DND-41 (cell line): ENCODE data around the gene CACNA1E.

Experiments
- ATAC-seq: fragments of 200-7000 bp; cut with Tn5 transposase; 3 replicates; pipeline ENCODE4 v1.9.1; 2021; ENCODE audit warnings: low read depth; ENCODE audit not compliant: insufficient read depth
- DNase-seq: peaks from one replicate; pipeline ENCODE4 v3.0.0-alpha.2; 2020
- H2AFZ ChIP-seq: 2 replicates; pipeline ENCODE4 v1.6.0; 2012; ENCODE audit warnings: low read depth, low read length
- H3K27ac ChIP-seq: 2 replicates; pipeline ENCODE4 v1.5.1; 2012; ENCODE audit warnings: low read length, inconsistent platforms
- H3K27me3 ChIP-seq: fragments of 200-600 bp; sonication (generic); 2 replicates; pipeline ENCODE4 v1.6.0; 2012; ENCODE audit warnings: low read length, mild to moderate bottlenecking, inconsistent platforms; ENCODE audit not compliant: insufficient read depth, poor library complexity
- H3K36me3 ChIP-seq: 2 replicates; pipeline ENCODE4 v1.5.1; 2012; ENCODE audit warnings: low read length, inconsistent platforms; ENCODE audit not compliant: insufficient read depth
- H3K4me1 ChIP-seq: 2 replicates; pipeline ENCODE4 v1.5.1; 2012; ENCODE audit warnings: mild to moderate bottlenecking, low read length; ENCODE audit not compliant: insufficient read depth
- H3K4me2 ChIP-seq: 2 replicates; pipeline ENCODE4 v1.6.0; 2012; ENCODE audit warnings: mild to moderate bottlenecking, moderate library complexity, low read length, inconsistent platforms; ENCODE audit not compliant: insufficient read depth
- H3K4me3 ChIP-seq, 2 experiments: fragments of 200-600 bp in 1 of 2; shearing (Covaris generic) in 1 of 2; 2 replicates each; pipeline ENCODE4 v1.5.1; 2012 to 2016; ENCODE audit warnings: inconsistent platforms in 2 of 2, low read length in 2 of 2, mild to moderate bottlenecking in 2 of 2, low read depth in 1 of 2, moderate library complexity in 1 of 2
- H3K79me2 ChIP-seq: 2 replicates; pipeline ENCODE4 v1.6.0; 2012; ENCODE audit warnings: low read length, inconsistent platforms; ENCODE audit not compliant: insufficient read depth
- H3K9ac ChIP-seq: 2 replicates; pipeline ENCODE4 v1.6.0; 2012; ENCODE audit warnings: low read depth, mild to moderate bottlenecking, inconsistent platforms, low read length, moderate library complexity
- H3K9me3 ChIP-seq: 2 replicates; pipeline ENCODE4 v1.5.1; 2012; ENCODE audit warnings: low read length, moderate library complexity, mild to moderate bottlenecking, inconsistent platforms; ENCODE audit not compliant: insufficient read depth, severe bottlenecking
- H4K20me1 ChIP-seq: 2 replicates; pipeline ENCODE4 v1.6.0; 2012; ENCODE audit warnings: low read length; ENCODE audit not compliant: insufficient read depth
- EZH2 ChIP-seq: IDR thresholded peaks from 3 replicates; pipeline ENCODE4 v1.6.1; 2012; ENCODE audit warnings: borderline replicate concordance, low read depth, mild to moderate bottlenecking, moderate library complexity, low read length, inconsistent platforms; ENCODE audit not compliant: severe bottlenecking
- TF ChIP-seq, protein P1 (sequence below): IDR thresholded peaks from 2 replicates; pipeline ENCODE4 v1.5.1; 2012; ENCODE audit warnings: borderline replicate concordance, low read length, moderate library complexity, mild to moderate bottlenecking; ENCODE audit not compliant: poor library complexity, severe bottlenecking; ENCODE audit errors: extremely low read depth

CACNA1E gene

DNA sequence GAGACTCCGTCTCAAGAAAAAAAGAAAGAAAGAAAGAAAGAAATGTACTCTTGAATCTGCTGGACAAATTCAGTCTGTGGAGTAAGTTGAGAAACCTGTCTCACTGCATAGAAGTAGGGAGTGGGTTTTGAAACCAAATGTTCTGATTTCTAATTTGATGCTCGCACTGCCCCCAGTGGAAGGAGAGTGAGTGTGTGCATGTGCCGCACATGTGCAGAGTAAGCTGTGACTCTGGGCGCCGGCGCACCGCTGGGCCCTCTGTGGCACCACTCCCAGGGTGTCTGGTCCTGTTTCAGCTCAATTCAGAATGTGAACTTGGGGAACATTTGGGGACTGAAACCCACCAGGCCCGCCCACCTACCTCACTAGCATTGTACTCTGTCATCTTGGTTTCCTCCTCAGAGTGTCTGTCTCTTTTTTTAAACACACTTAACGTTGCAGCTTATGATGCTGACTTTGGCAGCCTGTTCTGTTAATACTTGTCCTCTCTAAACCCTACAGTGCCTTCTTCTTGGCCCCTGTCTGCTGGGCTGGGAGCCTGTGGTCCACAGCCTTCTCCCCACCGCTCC lies 104.6 kb downstream of the CACNA1E start:
- H3K4me3 ChIP-seq = no peak overlapping the region
- H3K36me3 ChIP-seq = no peaks in the 10 kb centered on the region
- ATAC-seq (peak; percentile 58; the same call in 1 of the 3 replicates), DNase-seq (peak; percentile 10)
- no peaks in the 10 kb centered on the region for H3K4me1 ChIP-seq
- no peak overlapping the region for H2AFZ ChIP-seq
- H3K27me3 ChIP-seq = peaks cover 14% of the 10 kb centered on the region
- no peak overlapping the region for H3K4me2 ChIP-seq
- H3K9me3 ChIP-seq = no peaks in the 10 kb centered on the region
- TF ChIP-seq EZH2 = no peak
- TF ChIP-seq, protein P1, sequence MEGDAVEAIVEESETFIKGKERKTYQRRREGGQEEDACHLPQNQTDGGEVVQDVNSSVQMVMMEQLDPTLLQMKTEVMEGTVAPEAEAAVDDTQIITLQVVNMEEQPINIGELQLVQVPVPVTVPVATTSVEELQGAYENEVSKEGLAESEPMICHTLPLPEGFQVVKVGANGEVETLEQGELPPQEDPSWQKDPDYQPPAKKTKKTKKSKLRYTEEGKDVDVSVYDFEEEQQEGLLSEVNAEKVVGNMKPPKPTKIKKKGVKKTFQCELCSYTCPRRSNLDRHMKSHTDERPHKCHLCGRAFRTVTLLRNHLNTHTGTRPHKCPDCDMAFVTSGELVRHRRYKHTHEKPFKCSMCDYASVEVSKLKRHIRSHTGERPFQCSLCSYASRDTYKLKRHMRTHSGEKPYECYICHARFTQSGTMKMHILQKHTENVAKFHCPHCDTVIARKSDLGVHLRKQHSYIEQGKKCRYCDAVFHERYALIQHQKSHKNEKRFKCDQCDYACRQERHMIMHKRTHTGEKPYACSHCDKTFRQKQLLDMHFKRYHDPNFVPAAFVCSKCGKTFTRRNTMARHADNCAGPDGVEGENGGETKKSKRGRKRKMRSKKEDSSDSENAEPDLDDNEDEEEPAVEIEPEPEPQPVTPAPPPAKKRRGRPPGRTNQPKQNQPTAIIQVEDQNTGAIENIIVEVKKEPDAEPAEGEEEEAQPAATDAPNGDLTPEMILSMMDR = peak; percentile 54
- H3K27ac ChIP-seq = no peak overlapping the region
- no peak overlapping the region for H3K9ac ChIP-seq
- no peaks in the 10 kb centered on the region for H4K20me1 ChIP-seq
- no peaks in the 10 kb centered on the region for H3K79me2 ChIP-seq

DNA sequence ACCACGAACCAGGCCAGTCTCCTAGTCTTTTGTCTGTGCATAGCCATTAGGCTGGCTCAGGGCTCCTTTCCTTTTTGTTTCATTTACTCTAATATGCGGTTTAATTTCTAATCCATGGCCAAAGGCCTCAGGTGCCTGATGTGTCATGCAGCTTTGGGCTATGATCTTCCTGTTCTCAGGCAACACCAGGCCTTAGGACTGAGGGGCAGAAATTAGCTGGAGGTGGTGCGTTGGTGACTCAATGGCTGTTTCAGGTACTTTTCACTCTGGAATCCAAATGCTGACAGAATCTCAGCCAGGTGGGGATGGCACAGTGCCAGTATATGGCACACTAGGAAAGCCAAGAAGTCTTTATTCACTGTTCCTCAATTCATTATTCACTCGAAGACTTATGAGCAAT lies 105.3 kb downstream of the CACNA1E start:
- Histone ChIP-seq H3K36me3 (no peaks in the 10 kb centered on the region), H3K9ac (no peak overlapping the region), H4K20me1 (no peaks in the 10 kb centered on the region), H2AFZ (no peak overlapping the region), H3K27me3 (peaks cover 12% of the 10 kb centered on the region), H3K9me3 (no peaks in the 10 kb centered on the region), H3K27ac (no peak overlapping the region), H3K4me3 (no peak overlapping the region), H3K4me1 (no peaks in the 10 kb centered on the region), H3K79me2 (no peaks in the 10 kb centered on the region), H3K4me2 (no peak overlapping the region)
- DNase-seq (no peak), ATAC-seq (no peak)
- no peak for TF ChIP-seq EZH2
- TF ChIP-seq, protein P1 = no peak

DNA sequence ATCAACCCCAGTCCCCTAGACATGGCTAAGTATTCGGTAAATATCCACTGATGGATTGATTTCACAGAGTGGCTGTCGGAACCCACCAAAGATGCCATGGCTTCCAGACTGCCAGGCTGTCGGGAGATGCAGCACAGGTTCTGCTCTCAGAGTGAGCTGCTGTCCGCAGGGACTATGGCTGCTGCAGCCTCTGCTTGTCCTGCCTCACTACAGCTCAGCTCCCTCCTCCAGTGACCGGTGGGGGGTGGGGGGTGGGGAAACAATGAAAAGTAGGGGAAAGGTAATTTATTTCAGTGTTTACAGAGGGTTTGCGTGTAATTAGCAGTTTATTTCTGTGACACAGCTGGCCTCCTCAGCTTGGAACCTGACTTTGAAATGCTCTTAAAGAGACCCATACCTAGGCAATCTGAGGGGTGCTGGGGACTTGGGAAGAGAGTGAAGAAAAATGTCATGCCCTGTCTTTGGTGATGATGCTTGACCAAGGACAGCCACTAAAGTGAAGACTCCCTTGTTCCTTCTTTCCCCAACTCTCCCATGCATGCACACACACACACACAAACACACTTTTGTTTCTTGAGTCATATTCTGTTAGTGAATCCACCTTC lies 109.0 kb downstream of the CACNA1E start:
- Histone ChIP-seq H3K4me2 (no peak overlapping the region), H3K79me2 (no peaks in the 10 kb centered on the region), H3K27me3 (peaks cover 12% of the 10 kb centered on the region), H2AFZ (no peak overlapping the region), H4K20me1 (no peaks in the 10 kb centered on the region), H3K9me3 (no peaks in the 10 kb centered on the region), H3K4me1 (no peaks in the 10 kb centered on the region), H3K4me3 (no peak overlapping the region), H3K27ac (no peak overlapping the region), H3K36me3 (no peaks in the 10 kb centered on the region), H3K9ac (no peak overlapping the region)
- TF ChIP-seq, protein P1 = no peak
- TF ChIP-seq EZH2 = no peak
- DNase-seq = no peak
- ATAC-seq = no peak
